MCF 10A (cell line): ENCODE data around the gene ZNF621. TPM values are rescaled to one million over a fixed set of nuclear protein-coding genes. Genes with fewer than 3 reads are reported as not detected.

Source experiments
- BruUV-seq: library from RNA; stranded (reverse); fragments of 400-500 nt; replicated peaks from 2 replicates; lab custom pipeline; 2021; lab: Mats Ljungman, UMichigan
- CTCF ChIA-PET: fragments of 300-600 bp; sonication (Branson Sonifier 250); formaldehyde crosslinking; extraction: SDS; loops from one replicate; lab custom pipeline; 2021; ENCODE audit warnings: antibody characterized with exemption, inconsistent platforms; lab: Yijun Ruan, JAX
- POLR2A ChIA-PET: fragments of 300-600, 350-650 bp; sonication (Branson Sonifier 250); formaldehyde crosslinking; extraction: SDS; loops from one replicate; lab custom pipeline; 2020; ENCODE audit warnings: antibody characterized with exemption, inconsistent platforms; lab: Yijun Ruan, JAX
- DNase-seq: peaks from one replicate; pipeline ENCODE4 v3.0.0-alpha.2; 2018; ENCODE audit not compliant: unreplicated experiment
- H3K27ac Mint-ChIP-seq: one replicate; pipeline ENCODE4 v1.8.0; 2022; ENCODE audit warnings: mild to moderate bottlenecking, low read depth, mixed read lengths; ENCODE audit not compliant: unreplicated experiment
- H3K27me3 Mint-ChIP-seq: one replicate; pipeline ENCODE4 v1.8.0; 2022; ENCODE audit warnings: mixed read lengths; ENCODE audit not compliant: insufficient read depth, unreplicated experiment
- H3K36me3 Mint-ChIP-seq: one replicate; pipeline ENCODE4 v1.8.0; 2022; ENCODE audit warnings: mild to moderate bottlenecking, moderate library complexity, mixed read lengths; ENCODE audit not compliant: insufficient read depth, unreplicated experiment
- H3K4me1 Mint-ChIP-seq: one replicate; pipeline ENCODE4 v1.8.0; 2022; ENCODE audit warnings: mixed read lengths; ENCODE audit not compliant: insufficient read depth, unreplicated experiment
- H3K4me3 Mint-ChIP-seq: one replicate; pipeline ENCODE4 v1.8.0; 2022; ENCODE audit warnings: mild to moderate bottlenecking, moderate library complexity, mixed read lengths; ENCODE audit not compliant: unreplicated experiment
- H3K9me3 Mint-ChIP-seq: one replicate; pipeline ENCODE4 v1.8.0; 2022; ENCODE audit warnings: mixed read lengths; ENCODE audit not compliant: unreplicated experiment
- CTCF ChIP-seq: fragments of 200-600 bp; IDR thresholded peaks from one replicate; pipeline ENCODE4 v1.8.0; 2022; ENCODE audit warnings: antibody characterized with exemption, mild to moderate bottlenecking; ENCODE audit not compliant: unreplicated experiment
- intact Hi-C: fragments of 100-400 bp; cut with micrococcal nuclease; formaldehyde crosslinking; loops from 2 replicates; pipeline ENCODE4 v1.14.1; 2022
- total RNA-seq: library from RNA; stranded (reverse); gene quantifications from 2 replicates; pipeline ENCODE4 v1.2.3, GENCODE V29; 2022

ZNF621 gene
- total RNA-seq, 1 experiment from 2014 or later: 39.6 TPM

GRCh38 chr3:40584625-40585189, 59.9 kb downstream of the ZNF621 start:
- peaks cover 8% of the 10 kb centered on the region for H3K4me1 Mint-ChIP-seq
- ChIA-PET POLR2A (interaction anchor here (0.6 kb wide), 1 partner anchor 283 kb away, joined by 4 read pairs; no protein-coding TSS in a partner anchor), CTCF (interaction anchor here (0.5 to 8.1 kb wide), 49 partner anchors 10 to 1586 kb away, joined by 3 to 139 read pairs (median 4); no protein-coding TSS in a partner anchor)
- peaks cover 7% of the 10 kb centered on the region for H3K27me3 Mint-ChIP-seq
- no peak overlapping the region for H3K27ac Mint-ChIP-seq
- BruUV-seq: no TSS peak
- DNase-seq: peak; percentile 73
- intact Hi-C loops: loop anchor here (1.0 to 5.0 kb wide), 6 partner anchors 89 to 1297 kb away; no protein-coding TSS in a partner anchor
- H3K36me3 Mint-ChIP-seq: no peaks in the 10 kb centered on the region
- H3K4me3 Mint-ChIP-seq: no peak overlapping the region
- peak; percentile 93 for TF ChIP-seq CTCF
- no peaks in the 10 kb centered on the region for H3K9me3 Mint-ChIP-seq

GRCh38 chr3:40585381-40586016, 60.7 kb downstream of the ZNF621 start:
- Mint-ChIP-seq H3K4me3 (no peak overlapping the region), H3K27me3 (no peaks in the 10 kb centered on the region), H3K9me3 (no peaks in the 10 kb centered on the region), H3K36me3 (no peaks in the 10 kb centered on the region), H3K4me1 (peaks cover 6% of the 10 kb centered on the region), H3K27ac (no peak overlapping the region)
- BruUV-seq: no TSS peak
- DNase-seq: no peak
- POLR2A ChIA-PET: interaction anchor here (0.6 kb wide), 1 partner anchor 282 kb away, joined by 4 read pairs; no protein-coding TSS in a partner anchor
- intact Hi-C loops: loop anchor here (2.0 kb wide), 1 partner anchor 385 kb away; no protein-coding TSS in a partner anchor
- CTCF ChIA-PET: interaction anchor here (0.6 to 8.1 kb wide), 27 partner anchors 11 to 1585 kb away, joined by 3 to 139 read pairs (median 5); no protein-coding TSS in a partner anchor
- TF ChIP-seq CTCF: no peak

GRCh38 chr3:40586901-40587300, 62.1 kb downstream of the ZNF621 start:
- H3K36me3 Mint-ChIP-seq: no peaks in the 10 kb centered on the region
- POLR2A ChIA-PET: interaction anchor here (0.6 to 0.7 kb wide), 2 partner anchors 12 to 590 kb away, joined by 3 read pairs; no protein-coding TSS in a partner anchor
- intact Hi-C loops: no loop called here

More at GRCh38 chr3:40586901-40587300, 62.1 kb downstream of the ZNF621 start:
- CTCF ChIA-PET: interaction anchor here (0.7 to 3.1 kb wide), 7 partner anchors 11 to 1293 kb away, joined by 3 to 19 read pairs (median 5); no protein-coding TSS in a partner anchor
- no peak for TF ChIP-seq CTCF
- Mint-ChIP-seq H3K27ac (no peak overlapping the region), H3K4me1 (no peaks in the 10 kb centered on the region), H3K9me3 (no peaks in the 10 kb centered on the region), H3K4me3 (no peak overlapping the region), H3K27me3 (no peaks in the 10 kb centered on the region)
- BruUV-seq: no TSS peak
- DNase-seq: no peak
